HT1080 (cell line): ENCODE data around the gene MNAT1. TPM values are rescaled to one million over a fixed set of nuclear protein-coding genes. Genes with fewer than 3 reads are reported as not detected.
A peak's percentile ranks its signal among the peaks of the same experiment; 100 is the strongest.

Source experiments
- DNase-seq: peaks from one replicate; pipeline ENCODE4 v3.0.0-alpha.2; 2015; ENCODE audit warnings: low read depth
- total RNA-seq: library from RNA; depleted of rRNA; stranded (reverse); fragments of >200 nt; shearing (Covaris generic); gene quantifications from 2 replicates; pipeline ENCODE4 v1.2.3, GENCODE V29; 2014

The MNAT1 gene
- total RNA-seq, 1 experiment from 2014 or later = 75.2 TPM

DNA sequence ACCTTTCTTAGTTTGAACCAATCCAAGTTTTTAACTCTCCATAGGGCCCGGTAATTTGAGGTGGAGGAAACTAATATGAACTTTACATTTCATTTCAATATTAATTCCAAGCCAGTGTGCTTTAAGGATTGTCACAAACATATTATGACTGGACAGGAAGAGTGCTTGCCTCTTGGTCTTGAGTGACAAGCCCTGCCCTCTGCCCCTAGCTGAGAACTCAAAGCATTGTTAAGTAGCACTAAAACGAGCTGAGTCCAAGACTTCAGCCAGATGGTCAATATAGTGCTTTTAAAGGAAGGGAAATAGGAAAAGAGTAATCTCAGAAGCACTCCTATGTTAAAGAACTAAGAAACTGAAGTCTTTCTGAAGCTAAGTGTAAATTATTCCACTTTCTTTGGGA is 229.2 kb downstream of the MNAT1 start:
- DNase-seq = no peak

- DNase-seq = peak; percentile 15
Measured at GRCh38 chr14:60964904-60965303, 230.3 kb downstream of the MNAT1 start.

DNA sequence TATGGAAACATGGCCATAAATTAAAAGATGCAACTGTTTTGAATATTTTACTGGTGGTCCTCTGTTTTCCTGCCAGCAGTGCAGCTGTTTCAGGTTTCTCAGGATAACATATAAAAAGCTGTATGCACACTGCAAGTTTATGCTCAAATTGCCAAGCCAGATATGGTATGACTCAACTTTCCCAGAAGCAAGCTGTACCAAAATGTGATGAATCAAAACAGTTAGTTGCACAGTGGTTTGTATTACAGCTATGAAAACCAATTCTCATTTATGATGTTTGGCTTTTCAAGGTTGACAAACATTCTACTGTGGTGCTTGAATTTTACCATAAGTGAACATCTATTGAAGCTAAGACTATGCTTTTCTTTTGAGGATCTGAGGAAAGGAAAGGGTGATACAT is 230.8 kb downstream of the MNAT1 start:
- DNase-seq = peak; percentile 35

GRCh38 chr14:60968099-60968498 is 233.5 kb downstream of the MNAT1 start:
- DNase-seq = no peak

DNA sequence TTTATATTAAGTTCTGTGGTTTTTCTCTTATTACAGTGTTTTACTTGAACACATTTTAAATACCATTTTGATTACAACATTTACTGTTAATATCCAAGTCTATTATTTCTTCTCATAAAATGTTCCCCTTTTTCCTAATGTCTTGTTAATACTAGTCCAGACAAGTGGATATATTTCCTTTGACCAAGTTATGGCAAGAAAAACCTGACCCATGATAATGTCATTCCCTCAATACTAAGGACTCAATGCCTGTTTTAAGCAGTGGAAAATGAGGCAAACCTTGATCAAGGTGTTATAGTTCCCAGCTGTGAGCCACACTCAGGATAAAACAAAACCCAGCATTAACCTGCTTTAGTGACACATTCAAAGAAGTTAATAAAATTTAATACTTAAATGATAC is 234.1 kb downstream of the MNAT1 start:
- DNase-seq = no peak

DNA sequence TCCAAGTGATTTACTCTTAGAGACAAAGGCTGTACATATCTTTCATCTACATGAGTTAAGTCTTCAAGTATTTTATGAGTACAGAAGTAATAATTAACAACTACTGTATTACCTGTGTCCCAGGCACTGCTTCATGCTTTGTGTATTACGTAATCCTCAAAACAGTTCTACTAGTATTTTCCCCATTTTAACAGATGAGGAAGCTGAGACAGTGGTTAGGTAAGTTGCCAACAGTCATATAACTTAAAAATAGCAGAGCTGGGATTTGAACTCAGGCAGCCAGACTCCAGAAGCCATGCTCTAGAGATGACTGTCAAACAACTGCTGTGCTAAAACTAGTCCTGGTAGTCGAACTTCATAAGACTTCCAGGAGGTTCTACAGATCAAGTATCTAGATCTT is 235.6 kb downstream of the MNAT1 start:
- DNase-seq = no peak

- no peak for DNase-seq
Measured at GRCh38 chr14:60971271-60971670, 236.7 kb downstream of the MNAT1 start.

DNA sequence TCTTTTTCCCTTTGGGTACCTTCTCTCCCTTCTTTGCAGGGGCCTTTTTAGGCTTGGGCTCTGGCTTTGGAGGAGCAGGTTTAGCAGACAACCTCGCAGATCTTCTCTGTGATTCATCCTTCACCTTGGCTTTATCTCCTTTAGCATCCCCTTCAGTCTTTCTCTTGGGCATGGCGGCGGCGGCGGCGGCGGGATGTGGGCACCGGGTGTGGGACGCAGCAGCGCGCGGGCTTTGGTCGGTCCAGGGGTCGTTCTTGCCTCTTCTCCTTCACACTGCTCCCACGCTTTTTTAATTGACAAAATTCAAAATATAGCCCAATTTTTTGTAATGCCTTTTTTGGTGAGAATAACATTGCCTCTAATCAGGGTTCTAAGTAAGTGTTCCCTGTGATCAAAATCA is 237.7 kb downstream of the MNAT1 start:
- no peak for DNase-seq

DNA sequence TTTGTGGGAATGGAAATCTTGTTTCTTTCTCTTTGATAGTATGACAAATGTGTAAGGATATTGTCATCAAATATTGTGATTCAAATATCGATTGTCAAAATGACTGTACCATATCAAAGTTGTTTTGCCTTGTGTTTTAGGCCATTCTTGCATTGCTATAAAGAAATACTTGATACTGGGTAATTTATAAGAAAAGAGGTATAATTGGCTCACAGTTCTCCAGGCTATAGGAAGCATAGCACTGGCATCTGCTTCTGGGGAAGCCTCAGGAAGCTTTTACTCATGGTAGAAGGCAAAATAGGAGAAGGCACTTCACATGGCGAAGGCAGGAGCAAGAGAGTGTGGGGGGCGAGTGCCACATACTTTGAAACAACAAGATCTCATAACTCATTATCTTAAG is 238.5 kb downstream of the MNAT1 start:
- DNase-seq = no peak

DNA sequence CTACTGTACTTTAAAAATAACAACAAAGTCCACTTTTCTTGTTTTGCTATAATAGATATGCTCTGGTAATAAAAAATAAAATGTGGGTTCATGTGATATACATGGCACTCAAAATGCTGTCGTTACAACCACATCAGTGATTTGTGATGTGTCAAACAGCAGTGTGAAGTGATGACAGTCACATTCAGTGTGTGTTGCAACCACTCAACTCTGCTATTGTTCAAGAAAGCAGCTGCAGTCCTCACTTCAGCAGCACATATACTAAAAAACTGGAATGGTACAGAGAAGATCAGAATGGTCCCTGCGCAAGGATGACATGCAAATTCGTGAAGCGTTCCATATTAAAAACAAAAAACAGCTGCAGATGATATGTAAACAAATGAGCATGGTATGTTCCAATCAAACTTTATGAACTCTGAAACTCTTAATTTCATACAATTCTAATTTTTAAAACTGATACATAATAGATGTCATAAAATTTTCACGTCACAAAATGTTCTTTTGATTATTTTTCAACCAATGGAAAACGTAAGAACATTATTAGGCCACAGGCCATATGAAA is 239.6 kb downstream of the MNAT1 start:
- DNase-seq = no peak

GRCh38 chr14:60975551-60975950 is 241.0 kb downstream of the MNAT1 start:
- DNase-seq = no peak

- DNase-seq = no peak
Measured at GRCh38 chr14:60977847-60978246, 243.3 kb downstream of the MNAT1 start.

GRCh38 chr14:60980811-60981632 is 246.5 kb downstream of the MNAT1 start, which contains the start of the genes SLC38A6 and TRMT5:
TSS of gene SLC38A6 (plus strand) at chr14:60981245. CDS start at chr14:60981278, 33 bp downstream.
TSS of gene TRMT5 (minus strand) at chr14:60981079. CDS start at chr14:60980973, 106 bp downstream.
- peak; percentile 96 for DNase-seq

GRCh38 chr14:60981633-60982455 is 247.3 kb downstream of the MNAT1 start:
- peak; percentile 79 for DNase-seq

- no peak for DNase-seq
Measured at GRCh38 chr14:60984196-60984595, 249.6 kb downstream of the MNAT1 start.

DNA sequence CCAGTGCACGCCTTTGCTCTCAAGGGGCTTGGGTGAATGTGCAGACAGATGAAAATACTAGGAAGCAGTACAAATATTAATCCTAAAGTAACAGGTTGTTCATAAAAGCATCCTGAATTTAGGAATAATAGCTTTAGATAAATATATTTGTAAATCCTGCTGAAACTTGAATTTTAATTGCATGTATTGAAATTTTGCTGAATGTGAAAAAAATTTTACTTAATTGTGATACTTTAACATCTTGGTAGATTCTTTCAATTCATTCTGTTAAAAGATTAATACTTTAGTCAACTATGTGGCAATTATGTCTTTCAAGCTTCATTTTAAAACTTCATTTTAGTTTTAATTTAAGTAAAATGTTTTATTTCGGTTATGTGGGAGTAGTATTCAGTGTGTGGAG is 251.9 kb downstream of the MNAT1 start:
- no peak for DNase-seq

- no peak for DNase-seq
Measured at GRCh38 chr14:60989599-60989998, 255.0 kb downstream of the MNAT1 start.

GRCh38 chr14:60998617-60999016 is 264.1 kb downstream of the MNAT1 start:
- no peak for DNase-seq

DNA sequence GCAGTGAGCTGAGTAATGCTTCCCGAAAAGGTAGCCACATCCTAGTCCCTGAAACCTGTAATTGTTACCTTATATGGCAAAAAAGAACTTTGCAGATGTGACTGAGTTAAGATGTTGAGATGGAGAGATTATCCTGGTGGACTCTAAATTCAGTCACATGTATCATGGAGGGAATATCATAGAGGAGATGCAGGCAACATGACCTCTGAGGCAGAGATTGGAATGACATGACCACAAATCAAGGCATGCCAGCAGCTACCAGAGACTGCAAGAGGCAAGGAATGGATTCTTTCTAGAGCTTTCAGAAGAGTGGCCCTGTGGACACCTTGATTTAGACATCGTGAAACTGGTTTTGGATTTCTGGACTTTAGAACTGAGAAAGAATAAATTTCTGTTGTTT is 265.0 kb downstream of the MNAT1 start:
- DNase-seq = no peak

DNA sequence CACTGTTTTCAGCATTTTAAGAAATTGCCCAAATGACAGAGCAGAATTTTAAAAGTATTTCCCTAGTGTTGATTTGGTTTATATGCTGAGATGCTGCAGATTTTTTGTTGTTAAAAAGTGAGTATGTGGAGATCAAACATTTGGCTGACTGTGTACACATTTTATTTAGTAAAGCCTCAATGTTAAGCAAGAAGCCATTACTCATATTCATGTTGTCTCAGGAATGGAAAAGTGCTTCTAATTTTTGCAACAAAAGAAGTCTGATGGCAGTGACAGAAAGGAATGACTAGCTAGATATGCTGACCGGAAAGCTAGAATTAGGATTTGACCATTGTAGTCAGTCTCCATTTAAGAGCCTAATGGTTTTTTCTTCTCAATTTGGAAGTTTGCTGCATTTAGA is 269.0 kb downstream of the MNAT1 start:
- DNase-seq = no peak

GRCh38 chr14:61019537-61019936 is 285.0 kb downstream of the MNAT1 start:
- DNase-seq = no peak
